HS-27A (cell line): ENCODE data around the gene KMT2B.
"Not testable (repeated sequence)": the region's sequence is repeated elsewhere in the genome, so short reads cannot be mapped to it uniquely, and the experiment has no call there.

Experiments
- DNase-seq: peaks from one replicate; pipeline ENCODE4 v3.0.0-alpha.2; 2012; ENCODE audit warnings: low read depth, missing footprints

KMT2B gene

DNA sequence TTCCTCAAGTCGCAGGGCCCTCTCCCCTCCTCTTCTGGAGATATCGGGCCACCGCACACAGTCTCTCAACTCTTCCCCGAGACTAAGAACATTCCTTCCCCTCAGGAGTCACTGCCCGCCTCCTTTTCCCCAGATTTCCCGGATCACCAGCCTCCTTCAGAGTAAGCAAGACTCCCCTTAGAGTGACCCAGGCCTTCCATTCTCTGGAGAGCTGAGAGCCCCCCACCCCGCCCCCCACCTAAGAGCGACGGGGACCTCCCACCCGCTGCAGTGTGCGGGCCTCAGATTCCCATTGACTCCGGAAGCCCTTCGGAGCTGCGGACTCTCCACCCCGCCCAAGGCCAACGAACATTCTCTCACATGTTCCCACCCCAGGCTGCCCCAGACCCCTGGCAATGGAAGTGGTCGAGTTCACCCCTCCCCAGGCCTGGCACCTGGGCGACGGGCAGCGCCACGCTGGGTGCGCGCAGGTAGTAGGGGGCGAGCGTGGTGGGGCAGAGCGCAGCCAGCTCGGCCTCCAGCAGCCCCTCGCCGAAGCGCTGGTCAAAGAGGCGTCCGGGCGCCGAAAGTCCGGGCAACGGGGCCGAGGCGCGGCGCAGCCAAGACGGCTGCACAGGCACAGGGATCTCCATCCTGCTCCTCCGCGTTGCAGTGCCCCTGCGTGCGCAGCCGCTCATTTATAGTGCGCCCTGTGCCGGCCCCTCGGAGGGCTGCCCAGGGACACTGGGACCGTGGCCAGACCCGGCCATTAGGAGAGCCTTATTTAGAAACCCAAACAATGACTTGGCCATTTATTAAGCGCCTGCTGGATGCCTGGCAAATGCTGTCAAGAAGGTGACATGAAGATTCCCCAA lies 38.8 kb downstream of the KMT2B start, which contains the start of gene HSPB6:
Gene HSPB6, minus strand, starts transcription at position 653 of the 854 bp plus-strand sequence. Its CDS starts 21 bp downstream, at position 632.
- DNase-seq = no peak

DNA sequence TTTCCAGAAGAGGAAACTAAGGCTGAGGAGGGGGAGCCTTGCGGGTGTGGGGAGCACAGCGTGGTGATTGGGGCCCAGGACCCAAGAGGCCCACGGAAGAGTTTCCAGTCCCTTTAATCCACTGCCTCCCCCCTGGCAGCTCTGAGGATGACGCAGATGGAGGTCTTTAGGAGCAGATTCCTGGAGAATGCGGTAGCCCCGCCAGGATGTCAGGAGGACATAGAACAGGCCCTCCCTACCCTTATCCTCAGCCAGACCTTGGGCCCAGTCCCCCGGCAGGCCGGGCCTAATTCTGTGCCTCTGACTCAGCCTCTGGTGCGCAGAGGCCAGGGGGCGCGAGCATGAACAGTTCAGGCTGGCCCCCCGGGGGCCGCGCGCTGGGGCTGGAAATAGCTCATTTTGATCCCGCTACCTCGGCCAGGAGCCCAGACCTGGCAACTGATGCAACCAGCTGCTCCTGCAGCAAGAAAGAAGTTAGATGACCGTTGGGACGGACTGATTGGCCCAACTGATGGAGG lies 39.5 kb downstream of the KMT2B start:
- DNase-seq = peak; percentile 91

DNA sequence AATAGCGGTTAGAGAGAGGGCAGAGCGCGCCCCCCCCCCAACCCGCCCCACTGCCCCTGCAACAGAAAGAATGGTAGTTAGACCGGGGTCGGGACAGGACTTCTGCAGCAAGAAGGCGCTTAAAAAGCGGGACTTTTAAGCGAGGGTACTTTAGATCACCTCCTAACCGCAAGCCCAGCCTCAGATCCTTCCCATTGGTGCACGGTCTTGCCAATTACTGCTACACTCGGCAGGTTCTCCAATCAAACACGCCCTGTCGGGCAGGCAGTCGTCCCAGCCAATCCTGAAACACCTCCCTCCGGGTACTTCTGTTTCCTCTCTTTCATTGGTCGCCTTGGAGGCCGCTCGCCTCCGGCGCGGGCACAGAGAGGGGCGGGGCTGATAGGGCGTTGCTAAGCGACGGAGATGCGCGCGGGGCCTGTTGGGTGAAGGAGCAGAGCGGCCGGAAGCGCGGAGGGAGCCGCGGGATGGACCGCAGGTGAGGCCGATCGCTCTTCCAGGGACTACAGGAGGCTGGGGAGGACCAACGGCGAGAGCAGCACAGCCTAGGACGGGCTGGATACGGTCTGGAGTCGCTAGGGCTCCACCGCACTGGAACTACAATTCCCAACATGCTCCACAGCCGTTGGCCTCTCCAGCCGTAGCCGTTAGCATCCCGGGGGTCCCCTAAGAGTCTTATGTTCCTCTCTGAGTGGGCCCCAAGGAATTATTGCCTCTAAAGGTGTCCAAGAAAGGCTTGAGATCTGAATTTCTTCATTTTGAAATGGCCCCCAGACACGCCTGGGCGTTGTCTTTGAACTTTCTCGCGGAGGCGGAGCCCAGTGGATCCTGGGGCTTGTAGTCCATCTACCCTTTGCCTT lies 40.2 kb downstream of the KMT2B start, which contains the start of gene PROSER3:
Gene PROSER3, plus strand, starts transcription at position 428 of the 860 bp plus-strand sequence. Its CDS starts 40 bp downstream, at position 468.
- DNase-seq = peak; percentile 100

DNA sequence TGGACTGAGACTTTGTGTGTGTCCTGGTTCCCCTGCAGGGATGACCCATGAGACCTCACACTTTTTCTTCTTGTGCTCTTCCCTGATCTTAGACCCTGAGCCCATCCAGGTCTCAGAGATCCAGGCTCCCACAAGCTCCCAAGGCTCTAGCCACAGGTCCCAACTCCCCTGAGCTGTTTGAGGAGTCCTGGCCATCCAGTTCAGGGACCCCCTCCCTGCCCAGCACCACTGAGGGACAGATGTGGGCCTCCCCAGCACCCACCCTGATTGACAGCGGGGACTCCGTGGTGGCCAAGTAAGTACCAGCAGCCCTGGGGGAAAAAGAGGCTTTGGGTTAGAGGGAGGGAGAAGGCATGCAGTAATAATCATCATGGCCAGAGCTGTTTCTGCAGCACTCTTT lies 41.9 kb downstream of the KMT2B start:
- DNase-seq = no peak

DNA sequence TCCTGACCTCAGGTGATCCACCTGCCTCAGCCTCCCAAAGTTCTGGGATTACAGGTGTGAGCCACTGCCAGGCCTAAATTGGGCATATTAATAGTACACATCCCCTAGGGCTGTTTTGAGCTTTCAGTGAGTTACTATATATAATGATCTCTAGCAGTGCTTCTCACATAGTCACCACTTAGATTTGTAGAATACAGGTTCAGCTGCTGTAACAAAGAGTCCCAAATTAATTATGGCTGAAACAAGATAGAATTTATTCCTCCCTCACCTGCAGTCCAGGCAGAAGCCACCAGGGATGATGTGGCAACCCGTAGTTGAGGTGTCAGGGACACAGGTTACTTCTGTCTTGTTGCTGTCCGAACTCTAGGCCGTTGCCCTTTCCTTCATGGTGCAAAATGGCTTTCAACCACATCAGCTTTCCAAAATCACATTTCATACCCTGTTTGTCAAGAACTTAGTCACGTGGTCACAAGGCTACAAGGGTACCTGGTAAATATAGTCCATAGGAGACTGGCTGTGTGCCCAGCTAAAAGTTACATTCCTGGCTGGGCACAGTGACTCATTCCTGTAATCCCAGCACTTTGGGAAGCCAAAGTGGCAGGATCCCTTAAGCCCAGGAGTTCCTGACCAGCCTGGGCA lies 43.0 kb downstream of the KMT2B start:
- DNase-seq = peak; percentile 48

DNA sequence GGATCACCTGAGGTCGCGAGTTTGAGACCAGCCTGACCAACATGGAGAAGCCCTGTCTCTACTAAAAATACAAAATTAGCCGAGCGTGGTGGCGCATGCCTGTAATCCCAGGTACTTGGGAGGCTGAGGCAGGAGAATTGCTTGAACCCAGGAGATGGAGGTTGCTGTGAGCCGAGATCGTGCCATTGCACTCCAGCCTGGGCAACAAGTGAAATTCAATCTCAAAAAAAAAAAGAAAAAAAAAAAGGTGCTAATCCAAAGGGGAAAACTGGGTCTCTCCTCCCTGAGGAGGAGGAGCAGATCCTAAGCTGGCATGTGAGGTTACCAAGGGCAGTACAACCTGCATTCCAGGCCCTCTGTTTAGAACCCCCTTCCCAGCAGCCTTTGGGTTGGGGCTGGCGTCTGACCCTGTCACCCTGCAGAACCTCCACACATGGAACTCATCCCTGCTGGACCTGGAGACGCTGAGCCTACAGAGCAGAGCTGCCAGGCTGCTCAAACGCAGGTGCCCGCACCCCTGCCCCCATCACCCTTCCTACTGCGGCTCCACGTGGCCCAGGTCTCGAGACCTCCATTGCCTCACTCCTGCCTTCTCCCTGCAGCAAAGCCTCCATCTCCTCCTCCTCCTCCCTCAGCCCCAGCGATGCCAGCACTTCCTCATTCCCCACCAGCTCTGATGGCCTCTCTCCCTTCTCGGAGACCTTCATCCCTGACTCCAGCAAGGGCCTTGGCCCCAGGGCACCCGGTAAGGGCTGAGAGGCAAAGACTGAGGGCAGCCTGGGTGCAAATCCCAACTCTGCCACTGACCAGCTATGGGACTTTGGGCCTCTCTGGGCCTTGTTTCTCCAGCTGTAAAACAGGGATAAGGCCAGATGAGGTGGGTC lies 46.9 kb downstream of the KMT2B start:
- DNase-seq = no peak

DNA sequence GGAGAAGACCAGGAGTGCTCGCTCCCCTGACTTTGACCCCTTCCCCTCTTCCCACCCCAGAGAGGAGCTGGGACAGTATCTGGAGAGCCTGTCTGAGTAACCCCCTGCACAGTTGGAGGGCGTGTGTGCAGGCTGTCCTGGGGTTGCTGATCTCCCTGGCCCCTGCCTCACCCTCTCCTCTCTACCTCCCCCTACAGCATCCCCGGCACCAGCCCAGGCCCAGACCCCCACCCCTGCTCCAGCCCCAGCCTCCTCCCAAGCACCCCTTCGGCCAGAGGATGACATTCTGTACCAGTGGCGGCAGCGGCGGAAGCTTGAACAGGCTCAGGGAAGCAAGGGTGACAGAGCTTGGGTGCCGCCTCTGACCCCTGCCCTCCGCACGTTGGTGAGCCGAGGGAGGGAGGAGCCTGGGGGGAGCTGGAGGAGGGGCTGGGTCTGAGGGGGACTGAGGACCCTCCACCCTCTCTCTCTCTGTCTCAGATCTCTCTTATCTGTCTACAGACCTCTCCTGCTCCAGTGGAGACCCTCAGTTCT lies 48.8 kb downstream of the KMT2B start:
- DNase-seq = no peak

DNA sequence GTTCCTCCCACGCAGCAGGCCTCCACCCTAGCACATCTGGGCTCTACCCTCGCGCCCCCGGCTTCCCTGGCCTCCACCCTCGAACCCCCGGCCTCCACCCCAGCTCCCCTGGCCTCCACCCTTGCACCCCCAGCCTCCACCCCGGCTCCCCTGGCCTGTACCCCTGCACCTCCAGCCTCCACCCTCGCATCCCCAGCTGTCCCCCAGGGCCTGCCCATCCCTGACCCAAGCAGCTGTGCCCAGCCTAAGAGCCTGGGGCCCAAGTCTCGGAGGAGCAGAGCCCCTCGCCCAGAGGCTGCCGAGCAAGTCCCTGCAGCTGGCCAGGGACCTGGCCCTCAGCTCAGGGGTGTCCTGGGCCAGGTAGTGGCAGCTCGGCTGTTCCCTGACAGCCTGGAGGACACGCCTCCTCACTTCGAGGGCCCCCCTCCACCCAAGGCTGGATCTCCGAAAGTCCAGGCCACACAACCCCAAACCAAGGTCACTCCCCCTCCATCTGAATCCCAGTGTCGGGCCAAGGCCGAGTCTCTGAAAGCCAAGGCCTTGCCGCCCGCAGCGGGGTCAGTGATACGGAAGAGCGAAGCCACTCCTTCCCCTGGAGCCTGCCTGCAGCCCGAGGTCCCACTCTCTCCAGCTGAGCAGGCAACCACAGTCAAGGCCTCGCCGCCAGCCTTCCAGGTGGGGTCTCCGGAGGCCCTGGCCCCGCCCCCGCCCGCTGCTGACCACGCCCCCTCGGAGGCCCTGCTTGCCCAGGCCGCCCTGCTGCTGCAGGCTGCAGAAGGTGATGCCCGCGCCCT lies 49.7 kb downstream of the KMT2B start:
- DNase-seq = no peak

DNA sequence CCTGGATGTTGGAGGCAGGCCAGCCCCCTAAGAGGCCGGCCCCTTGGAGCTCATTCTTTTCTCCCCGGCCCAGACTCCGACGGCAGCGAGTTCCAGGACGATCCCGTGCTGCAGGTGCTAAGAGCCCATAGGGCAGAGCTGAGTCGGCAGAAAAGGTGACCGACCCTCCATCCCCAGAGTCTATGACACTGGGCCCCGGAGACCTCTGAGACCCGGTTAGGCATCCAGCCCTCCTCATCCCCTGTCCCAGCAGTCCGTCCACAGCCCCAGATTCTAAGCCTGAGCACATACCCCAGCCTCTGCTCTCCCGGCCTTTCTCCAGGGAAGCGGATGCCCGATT lies 50.2 kb downstream of the KMT2B start:
- no peak for DNase-seq

DNA sequence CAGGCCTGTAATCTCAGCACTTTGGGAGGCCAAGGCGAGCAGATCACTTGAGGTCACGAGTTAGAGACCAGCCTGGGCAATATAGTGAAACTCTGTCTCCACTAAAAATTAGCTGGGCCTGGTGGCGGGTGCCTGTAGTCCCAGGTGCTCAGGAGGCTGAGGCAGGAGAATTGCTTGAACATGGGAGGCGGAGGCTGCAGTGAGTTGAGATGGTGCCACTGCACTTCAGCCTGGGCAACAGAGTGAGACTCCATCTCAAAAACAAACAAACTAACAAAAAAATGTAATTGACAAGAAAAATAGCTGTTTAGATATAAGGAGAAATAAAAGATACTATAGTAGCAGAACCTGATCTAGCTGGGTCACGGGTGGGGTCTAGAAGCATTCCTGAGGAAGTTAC lies 54.6 kb downstream of the KMT2B start:
- DNase-seq = not testable (repeated sequence)

DNA sequence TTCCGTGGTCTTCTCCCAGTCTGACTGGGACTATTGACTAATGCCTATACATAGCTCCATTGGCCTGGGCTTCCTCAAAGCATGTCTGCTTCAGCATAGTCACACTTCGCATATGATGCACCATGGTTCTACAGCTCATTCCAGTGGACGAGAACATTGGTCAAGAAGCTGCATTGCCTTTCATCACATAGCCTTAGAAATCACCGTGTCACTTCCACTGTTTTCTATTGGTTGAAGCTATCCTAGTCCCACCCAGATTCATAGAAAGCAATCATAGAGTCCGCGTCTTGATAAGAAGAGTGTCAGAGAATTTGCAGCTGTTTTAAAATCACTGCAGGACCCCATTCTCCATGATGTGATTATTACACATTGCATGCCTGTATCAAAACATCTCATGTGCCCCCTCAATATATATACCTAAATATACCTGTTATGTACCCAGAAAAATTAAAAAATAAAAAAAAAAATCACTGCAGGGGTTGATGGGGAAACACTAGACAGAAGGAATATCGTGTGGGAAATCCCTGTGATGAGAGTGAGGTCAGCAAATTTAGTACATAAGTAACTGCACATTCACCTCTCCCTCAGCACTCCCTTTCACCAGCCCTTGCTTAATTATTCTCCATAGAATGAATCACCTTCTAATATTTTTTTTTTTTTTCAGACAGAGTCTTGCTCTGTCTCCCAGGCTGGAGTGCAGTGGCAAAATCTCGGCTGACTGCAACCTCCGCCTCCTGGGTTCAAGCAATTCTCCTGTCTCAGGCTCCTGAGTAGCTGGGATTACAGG lies 55.4 kb downstream of the KMT2B start:
- no peak for DNase-seq

DNA sequence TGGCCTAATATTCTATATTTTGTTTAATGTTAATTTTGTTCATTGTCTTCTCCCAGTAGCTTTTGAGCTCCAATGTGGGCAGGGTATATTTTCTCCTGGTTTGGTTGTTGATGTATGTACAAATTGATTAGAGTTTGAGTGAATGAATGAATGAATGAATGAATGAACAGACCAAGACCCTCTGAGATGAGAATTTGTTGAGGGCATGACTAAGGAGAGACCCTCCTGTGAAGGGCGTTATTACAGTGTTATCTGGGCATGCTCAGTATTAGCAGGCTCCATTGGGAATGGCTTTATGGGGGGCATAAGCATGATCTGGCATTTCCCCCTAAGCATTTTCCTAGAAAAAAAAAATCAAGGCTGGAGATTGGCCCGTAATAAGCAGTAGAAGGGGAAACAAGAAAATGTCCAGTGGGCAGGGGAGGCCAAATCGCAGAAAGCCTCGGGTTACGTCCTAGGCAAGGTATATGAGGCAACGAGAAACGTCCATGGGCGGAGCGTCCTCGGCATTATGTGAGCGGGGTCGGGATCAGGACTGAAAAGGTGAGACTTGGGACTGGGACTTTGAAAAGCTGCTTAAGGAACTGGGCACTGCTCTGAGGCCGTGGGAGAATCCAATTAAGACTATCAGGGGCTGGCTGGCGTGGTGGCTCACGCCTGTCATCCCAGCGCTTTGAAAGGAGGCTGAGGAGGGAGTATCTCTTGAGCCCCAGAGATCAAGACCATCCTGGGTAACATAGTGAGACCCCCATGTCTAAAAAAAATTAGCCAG lies 56.7 kb downstream of the KMT2B start:
- DNase-seq = no peak

DNA sequence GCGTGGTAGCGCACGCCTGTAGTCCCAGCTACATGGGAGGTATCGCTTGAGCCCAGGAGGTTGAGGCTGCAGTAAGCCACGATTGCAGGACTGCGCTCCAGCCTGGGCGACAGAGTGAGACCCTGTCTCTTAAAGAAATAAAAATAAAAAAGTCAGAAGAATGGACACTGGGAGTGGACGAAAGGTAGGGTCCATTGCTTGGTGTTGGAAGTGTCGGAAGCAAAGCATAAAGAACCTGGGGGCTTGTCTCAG lies 57.2 kb downstream of the KMT2B start:
- no peak for DNase-seq

DNA sequence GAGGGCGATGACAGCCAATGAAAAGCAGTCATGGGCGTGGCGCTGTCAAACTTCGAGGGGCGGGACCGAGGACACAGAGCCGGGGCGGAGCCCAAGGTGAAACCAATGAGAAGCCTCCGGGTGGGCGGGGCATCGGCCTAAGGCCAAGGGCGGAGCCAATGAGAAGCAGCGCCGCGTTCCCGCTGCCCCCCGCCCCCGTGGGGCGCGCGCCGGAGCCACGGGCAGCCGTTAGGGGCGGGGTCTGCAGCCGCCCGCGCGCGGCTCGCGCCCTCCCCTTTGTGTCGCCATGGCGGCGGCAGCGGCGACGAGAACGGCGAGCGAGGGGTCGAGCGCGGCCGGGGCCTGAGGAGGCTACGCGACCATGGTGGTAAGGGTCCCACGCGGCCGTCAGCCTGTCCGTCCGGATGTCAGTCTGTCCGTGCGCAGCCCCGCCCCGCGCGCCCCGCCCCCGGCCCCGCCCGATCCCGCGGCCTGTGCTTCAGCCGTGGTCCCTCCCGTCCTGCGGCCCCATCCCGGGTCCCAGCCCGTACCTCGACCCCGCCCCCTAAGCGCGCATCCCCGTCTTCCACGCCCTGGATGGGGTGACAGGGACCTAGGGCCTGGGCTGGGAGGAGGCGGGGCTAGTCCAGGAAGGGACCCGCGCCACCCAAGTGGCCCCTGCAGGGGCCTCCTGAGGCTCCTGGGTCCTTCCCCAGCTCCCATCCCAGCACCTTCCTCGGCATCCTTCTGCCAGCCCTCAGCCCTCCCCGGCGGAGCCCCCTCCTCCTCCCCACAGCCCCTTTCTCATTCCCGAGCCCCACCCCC lies 57.7 kb downstream of the KMT2B start, which contains the start of gene ARHGAP33:
Gene ARHGAP33, plus strand, starts transcription at position 267 of the 804 bp plus-strand sequence. Its CDS starts 95 bp downstream, at position 362.
- DNase-seq = peak; percentile 100

DNA sequence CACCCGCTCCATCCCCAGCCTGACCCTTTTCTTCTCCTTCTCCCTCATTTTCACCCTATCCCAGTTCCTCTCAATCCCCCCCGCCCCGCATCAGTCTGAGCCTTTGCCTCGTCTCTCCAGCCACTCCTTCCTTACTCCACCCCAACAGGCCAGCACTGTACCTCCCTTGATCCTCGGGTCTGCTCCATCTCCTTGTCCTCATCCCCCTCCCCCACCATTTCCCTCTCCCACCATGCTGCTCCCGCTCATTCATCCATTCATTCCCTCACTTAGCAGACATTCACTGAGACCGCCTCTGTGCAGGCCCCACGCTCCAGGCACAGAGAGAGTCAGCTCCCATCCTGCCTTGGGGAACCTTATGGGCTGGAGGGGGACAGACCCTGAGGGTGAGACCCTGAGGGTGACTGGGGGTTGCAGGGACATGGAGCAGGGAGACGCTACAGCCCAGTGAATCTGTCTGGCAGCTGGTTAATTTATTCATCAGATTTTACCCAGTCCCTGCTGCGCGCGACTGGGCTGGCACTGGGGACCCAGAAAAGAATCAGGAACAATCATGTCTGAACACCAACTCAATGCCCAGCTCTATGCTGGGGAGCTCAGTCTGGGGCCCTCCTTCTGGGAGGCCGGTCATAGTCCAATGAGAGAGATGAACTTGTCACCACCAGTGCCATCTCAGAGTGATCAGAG lies 58.4 kb downstream of the KMT2B start:
- no peak for DNase-seq

DNA sequence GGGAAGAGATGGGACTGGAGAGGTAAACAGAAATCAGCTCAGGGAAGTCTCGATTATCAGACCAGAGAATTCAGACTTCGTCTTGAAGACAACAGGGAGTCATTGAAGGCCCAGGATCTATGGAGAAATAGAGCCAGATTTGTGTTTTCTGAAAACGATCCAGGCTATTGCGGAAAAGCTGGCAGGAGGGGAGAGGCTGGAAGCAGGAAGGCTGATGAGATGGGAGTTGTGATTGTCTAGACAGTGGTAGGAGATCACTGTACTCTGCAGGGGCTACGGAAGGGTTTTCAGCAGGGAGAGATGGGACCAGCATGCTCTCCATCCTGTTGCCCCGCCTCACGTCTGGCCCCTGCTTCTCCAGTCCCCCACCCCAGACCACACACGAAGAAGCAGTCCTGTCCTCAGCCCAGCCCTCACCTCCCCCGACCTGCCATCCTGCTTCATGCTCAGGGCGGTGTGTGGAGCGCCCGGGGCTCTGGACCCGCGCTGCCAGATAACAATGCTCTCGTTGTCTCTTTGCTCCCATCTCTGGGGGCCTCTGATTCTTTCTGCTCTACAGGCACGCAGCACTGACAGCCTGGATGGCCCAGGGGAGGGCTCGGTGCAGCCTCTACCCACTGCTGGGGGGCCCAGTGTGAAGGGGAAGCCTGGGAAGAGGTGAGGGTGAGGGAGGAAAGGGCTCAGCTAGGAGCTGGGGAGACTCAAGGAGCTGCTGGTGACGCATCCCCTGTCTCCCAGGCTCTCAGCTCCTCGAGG lies 59.5 kb downstream of the KMT2B start:
- no peak for DNase-seq
